ENCODE results near the gene C2orf42.
"Not testable (repeated sequence)": the region's sequence is repeated elsewhere in the genome, so short reads cannot be mapped to it uniquely, and the experiment has no call there.

Gene C2orf42

DNA sequence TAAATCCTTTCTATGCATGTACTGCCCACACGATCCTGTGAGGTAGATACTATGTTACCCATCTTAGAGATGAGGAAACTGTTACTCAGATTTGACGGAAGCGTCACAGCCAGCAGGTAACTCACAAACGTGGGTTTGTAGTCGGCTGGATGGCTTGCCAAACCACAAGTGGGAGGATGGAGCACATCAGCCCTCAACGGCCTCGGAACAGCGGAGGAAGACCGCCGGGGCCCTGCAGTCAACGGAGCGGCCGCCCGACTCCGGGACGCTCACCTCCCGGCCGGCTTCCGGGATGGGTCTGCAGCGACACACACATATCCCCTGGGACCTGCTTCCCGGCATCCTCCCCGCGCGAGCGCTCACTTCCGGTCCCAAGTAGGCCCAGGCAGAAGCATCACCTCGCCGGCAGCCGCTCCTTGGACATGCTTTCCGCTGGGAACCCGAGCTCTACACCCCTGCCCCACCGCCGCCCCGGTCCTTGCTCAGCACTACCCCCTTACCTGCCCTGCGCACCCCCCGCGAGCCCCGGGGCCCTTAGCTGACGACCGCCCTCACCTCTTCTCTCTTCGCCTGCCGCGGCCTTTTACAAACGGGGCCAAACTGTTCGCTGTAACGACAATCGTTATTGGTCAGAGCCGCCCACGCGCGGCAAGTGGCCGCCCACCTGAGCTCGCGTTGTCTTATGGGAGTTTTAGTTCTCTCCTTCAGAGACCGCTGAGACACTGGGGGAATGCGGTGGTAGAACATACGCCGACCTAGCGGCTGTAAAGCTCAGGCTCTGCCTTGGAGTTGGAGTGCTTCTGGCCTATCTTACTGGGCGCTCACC is at the start of gene C2orf42:
Gene C2orf42 (minus strand): TSS at position 602 of the 826 bp plus-strand sequence. CDS start 9,034 bp downstream, outside the sequence.
- DNase-seq = peak; percentile 99

DNA sequence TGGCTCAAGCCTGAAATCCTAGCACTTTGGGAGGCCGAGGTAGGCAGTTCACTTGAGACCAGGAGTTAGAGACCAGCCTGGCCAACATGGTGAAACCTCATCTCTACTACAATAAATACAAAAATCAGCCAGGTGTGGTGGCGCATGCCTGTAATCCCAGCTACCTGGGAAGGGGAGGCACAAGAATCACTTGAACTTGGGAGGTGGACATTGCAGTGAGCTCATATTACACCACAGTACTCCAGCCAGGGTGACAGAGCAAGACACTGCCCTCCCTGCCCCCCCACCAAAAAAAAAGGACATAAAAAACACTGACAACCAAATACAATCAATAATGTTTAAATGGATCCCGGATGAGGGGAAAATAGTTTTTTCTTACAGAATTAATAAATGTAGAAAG is 49.8 kb upstream of the C2orf42 start:
- no peak for DNase-seq

DNA sequence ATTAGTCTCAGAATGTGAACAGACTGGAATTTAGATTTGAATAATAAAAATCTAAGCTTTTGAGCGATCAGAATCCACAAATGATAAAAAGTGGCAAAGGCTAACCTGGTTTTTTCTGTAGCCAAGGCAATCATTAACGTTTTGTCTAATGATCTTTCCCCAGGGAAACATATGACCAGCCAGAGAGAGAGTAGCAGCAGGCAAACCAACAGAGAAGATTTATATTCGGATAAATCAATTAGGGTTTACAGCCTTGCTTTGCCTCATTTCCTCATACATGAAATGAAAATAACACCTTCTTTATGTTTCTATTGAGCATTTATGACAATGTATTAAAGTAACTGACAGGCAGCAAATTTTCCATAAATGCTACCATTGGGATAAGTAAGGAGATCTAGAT is 43.1 kb upstream of the C2orf42 start:
- DNase-seq = no peak

DNA sequence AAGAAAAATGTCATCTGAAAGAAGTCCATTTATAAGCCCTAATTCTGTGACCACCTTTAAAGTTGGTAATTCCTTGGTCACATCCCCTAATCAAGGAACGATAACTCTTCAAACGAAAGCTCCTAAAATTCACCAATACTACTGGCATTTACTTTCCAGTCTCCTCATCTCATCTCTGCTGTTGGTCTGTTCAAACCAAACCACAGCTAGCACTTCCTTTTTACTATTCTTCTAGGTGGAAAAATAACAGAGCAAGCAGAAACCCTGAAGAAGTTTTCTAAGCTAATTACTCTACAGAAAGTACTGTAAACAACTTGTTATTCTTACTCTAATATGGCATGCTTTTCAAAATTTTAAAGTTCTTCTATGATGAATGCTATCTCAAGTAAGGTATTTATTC is 36.0 kb upstream of the C2orf42 start:
- DNase-seq = no peak

DNA sequence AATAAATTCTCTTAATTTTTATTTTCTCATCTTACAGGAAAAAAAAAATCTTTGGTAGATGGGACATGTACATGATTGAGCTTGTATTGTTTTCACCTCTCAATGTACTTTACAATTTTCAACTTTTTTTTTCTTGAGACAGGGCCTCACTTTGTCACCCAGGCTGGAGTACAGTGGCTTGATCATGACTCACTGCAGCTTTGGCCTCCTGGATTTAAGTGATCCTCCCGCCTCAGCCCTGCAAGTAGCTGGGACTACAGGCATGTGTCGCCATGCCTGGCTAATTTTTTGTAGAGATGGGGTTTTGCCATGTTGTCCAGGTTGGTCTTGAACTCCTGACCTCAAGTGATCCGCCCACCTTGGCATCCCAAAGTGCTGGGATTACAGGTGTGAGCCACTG is 32.5 kb upstream of the C2orf42 start:
- not testable (repeated sequence) for DNase-seq

DNA sequence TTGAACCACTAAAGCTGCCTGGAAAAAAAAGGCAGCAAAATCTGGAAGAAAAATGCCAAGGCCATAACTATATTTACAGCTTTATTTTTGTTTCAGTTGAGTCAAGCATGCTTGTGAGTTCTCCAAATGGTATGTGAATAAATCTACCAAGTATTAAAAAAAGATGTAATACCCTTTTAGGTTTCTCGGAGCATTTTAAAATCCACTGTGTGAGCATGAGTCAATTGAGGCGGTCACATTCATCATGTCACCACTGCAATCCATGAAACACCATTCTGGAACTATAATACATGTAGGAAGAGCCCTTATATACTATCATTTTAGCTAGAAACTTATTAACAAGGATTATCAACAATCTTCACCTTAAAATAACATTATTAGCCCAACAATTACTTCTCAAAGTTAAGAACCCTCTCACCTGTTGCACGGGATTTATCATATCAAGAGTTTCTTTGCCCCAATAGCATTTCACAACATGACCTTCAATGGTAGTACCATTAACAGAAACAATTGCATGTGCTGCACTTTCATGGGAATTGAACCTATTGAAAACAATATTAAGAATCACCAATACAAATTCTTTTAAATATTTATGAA is 24.2 kb upstream of the C2orf42 start:
- DNase-seq = no peak

DNA sequence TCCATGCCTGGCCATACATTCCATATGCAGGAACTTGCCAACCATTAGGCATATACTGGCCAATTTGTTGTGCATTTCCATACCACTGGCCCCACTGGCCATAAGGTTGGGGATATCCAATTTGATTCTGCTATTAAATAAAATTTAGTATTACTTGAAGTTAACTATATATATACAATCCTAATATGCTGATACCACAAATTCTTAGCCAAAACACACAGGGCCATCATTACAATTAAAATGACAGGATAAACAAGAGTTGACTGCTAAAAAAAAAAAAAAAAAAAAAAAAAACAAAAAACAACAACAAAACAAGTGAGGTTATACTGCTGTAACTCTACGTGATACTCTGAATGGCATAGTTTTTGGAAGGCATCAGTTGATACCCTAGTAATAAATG is 23.5 kb upstream of the C2orf42 start:
- no peak for DNase-seq

DNA sequence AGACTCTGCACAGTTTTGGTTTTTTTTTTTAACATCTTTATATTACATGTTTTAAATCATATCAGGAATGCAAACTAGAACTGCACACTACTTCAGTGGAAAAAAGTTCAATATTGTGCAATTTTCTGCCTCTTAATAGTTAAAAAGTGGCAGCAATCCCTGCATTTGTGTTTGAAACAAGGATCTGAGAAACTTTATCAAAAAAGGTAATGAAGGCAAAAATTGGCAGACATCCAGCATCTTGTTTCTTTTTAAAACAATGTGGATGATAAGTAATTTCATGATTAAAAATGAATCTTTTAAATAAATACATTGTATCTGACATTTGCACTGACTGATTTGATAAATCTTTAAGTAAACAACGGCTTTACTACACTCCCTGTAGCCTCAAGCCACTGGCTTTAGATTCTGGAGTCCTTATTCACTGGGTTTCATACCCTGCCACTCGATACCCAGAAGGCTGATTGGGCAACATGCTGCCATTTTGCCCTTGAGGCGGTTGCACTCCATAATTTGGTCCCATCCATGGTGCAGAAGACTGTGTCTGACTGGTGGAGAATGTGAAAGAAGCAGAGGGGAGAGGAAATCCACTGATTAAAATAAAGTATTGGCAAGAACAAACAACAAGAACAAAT is 21.6 kb upstream of the C2orf42 start:
- no peak for DNase-seq

DNA sequence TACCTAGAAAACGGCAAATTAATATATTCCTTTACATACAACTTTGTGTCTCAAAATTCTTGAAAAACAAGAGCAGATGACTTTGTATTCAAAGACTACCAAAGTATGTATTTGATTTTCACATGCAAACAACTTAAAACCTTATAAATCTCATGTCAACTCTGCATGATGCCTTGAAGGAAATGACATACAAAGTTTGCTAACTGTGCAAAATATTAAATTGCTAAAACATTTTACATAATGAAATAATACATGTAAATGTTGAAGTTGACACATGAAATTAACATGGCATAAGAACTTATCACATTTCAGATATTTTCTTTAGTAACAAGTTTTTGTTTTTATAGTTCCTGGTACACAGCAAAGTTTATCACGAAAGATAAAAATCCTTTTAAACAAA is 20.8 kb upstream of the C2orf42 start:
- no peak for DNase-seq

DNA sequence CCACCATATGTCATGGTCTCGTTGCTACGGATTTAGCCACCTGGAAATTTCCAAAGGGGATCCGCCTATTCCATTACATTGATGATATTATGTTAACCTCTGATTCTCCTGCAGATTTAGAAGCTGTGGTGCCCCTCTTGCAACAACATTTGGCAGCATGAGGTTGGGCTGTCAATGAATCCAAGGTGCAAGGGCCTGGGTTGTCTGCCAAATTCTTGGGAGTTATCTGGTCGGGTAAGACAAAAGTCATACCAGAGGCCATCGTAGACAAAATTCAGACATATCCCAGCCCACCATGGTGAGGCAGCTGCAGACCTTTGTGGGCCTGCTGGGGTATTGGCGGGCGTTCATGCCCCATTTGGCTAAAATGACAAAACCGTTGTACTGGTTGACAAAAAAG is 13.6 kb upstream of the C2orf42 start:
- no peak for DNase-seq

DNA sequence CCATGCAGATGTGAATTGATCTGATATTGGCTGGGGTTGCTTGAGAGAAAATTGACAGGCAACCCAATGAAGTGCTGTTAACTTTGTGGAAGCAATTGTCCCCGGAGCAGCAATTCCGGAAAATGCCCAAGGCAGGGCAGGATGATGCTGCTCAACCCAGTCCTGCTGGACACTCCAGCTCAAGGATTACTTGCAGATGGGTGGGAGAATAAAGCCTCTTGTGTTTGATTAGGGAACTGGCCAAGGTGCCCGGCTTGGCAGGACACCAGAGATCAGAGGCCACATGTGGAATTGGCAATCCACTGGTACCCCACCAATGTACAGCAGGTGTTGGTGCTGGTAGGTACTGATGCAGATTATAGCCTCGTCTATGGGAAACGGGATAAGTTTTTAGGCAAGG is 12.3 kb upstream of the C2orf42 start:
- no peak for DNase-seq

DNA sequence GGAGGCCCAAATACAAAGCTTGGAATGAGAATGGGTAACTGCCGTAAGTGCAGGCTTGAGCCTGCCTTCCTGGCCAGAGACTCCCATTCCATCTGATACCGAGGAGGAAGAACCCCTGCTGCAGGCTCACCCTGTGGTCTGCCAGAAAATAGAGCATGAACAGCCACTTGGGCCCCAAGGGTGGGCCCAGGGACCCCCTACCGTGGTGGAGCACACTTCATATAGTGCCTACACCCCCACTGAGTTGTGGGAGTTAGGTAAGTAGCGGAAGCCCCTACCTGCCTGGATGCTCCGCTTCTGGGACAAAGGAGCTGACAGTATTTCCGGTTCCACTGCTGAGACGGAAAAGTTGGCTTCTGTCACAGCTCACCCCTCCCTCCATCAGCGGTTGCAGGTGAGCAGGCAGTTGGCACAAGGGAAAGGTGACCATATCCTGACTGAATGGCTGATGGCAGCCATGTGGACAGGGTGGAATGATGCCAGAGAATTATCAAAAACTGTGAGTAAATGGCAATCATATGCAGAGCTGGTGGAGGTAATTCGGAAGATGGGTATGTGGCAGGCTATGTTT is 11.5 kb upstream of the C2orf42 start:
- DNase-seq = no peak

DNA sequence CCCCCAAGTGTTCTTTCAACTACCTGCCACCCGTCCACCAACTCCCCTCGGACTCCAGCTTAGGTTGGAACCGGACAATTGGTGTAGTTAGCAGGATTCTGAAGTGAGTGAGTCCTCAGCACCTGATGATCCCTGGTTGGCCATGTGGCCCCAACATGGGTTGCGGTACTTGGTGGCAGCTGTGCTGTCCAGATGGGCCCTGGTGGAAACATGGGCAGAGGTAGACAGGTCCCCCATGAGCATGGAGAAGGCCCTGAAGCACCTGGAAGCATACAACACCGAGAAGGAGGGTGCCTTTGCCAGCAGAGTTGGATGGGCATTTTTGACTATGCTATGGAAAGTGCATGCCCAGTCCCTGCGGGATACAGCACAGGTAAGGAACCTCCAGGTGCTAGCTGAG is 11.0 kb upstream of the C2orf42 start:
- no peak for DNase-seq

DNA sequence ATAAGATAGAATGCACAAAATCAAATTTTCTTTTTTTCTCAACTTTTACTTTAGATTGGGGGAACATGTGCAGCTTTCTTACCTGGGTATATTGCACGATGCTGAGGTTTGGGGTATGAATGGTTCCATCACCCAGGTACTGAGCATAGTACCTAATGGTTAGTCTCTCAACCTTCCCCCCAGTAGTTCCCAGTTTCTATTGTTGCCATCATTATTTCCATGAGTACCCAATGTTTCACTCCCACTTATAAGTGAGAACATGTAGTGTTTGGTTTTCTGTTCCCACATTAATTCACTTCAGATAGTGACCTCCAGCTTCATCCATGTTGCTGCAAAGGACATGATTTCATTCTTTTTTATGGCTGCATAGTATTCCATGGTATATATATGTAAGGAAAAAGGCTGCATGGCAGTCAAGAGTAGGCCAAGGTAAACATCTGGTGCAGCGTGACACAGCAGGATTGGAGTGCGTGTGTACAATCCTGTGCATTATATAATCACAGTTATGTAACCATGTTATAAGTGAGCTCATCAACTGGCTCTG is 10.5 kb upstream of the C2orf42 start:
- DNase-seq = no peak

DNA sequence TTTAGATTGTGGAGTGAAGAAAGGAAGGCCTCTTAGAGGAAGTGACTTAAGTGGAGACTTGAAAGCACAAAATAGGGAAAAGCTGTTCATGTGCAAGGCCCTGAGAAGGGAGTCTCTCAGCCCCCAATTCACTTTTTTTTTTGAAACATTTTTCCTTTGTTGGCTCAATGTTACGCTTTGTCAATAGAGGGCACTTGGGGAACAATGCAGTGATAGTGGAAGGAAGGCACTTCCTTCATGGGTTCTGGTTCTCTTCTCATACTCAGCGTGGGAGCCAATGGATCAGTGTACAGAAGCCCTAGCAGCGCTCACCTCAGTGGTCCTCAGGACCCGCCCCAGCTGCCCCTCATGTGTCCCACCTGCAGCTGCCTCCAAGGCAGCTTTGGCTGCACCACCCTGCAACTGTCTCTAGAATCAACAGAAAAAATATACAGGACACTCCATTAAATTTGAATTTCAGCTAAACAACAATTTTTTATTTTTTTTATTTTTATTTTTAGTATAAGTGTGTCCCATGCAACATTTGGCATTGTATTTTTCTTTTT is 8.6 kb upstream of the C2orf42 start:
- DNase-seq = no peak

DNA sequence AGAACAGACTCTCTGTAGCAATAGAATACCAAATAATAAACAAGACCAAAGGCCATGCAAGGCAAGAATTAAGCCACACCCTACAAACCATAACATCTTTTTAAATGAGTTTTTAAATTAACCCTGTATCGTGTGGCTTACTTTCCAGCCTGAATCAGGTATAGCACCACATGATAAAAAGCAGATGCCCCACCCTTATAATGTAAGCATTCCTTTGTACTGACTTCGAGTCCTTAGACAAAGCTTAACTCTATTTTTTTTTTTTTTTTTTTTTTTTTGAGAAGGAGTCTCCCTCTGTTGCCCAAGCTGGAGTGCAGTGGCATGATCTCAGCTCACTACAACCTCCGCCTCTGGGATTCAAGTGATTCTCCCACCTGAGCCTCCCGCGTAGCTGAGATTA is 1.7 kb upstream of the C2orf42 start:
- DNase-seq = no peak

DNA sequence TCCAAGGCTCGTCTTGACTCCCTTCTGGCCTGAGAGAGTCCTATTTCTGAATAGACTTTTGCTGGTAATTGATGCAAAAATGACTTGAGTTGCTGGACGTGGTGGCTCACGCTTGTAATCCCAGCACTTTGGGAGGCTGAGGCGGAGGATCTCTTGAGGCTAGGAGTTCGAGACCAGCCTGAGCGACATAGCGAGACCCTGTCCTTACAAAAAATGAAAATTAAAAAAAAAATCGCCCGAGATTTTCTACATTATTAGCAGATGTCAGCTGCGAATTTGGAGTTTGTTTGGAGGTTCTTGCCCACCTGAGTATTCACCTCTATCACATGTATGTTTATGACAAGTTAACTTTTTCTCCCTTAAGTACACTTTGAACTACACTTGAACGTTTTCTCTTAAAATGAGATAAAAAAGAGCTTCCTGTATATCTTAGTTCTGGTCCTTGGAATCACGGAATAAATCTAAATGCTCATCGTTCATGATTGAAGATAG is 471 bp upstream of the C2orf42 start:
- DNase-seq = no peak

DNA sequence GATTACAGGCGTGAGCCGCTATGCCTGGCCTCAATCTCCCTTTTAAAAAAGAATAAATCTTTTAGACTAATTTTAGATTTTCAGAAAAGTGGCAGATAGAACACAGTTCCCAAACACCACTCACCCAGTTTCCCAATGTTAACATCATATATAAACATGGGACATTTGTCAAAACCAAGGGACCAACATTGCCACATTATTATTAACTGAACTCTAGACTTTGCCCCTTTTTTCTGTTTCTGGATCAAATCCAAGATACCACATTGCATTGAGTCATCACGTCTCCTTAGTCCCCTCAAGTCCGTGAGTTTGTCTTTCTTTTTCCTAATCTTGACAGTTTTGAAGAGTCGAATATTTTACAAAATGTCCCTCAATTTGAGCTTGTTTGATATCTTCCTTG is 2.4 kb downstream of the C2orf42 start:
- DNase-seq = no peak

DNA sequence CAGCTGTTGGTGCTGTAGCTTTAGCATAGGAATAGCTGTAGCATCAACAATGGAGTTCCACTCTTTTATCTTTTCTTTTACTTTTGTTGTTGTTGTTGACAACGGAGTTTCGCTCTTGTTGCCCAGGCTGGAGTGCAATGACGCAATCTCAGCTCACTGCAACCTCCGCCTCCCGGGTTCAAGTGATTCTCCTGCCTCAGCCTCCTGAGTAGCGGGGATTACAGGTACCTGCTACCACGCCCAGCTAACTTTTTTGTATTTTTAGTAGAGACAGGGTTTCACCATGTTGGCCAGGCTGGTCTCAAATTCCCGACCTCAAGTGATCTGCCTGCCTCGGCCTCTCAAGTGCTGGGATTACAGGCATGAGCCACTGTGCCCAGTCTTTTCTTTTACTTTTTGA is 3.6 kb downstream of the C2orf42 start:
- not testable (repeated sequence) for DNase-seq

DNA sequence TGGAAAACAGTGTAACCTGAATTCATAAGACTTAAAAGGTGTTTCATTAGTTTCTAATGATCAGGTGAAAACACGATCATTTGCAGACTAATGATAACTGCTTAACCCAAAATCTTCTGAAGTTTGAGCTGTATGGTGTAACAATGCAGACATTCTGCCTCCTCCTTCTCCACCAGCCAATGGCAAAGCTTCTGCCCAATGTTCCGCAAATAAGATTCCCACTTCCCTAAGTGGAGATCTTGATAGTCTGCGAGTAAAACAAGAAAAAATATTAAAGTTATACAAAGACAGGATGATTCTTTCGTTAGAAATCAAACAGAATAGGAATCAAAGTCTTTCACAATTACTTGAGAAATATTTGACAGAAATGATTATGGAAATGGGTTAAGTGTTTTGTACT is 8.1 kb downstream of the C2orf42 start:
- DNase-seq = peak; percentile 10

DNA sequence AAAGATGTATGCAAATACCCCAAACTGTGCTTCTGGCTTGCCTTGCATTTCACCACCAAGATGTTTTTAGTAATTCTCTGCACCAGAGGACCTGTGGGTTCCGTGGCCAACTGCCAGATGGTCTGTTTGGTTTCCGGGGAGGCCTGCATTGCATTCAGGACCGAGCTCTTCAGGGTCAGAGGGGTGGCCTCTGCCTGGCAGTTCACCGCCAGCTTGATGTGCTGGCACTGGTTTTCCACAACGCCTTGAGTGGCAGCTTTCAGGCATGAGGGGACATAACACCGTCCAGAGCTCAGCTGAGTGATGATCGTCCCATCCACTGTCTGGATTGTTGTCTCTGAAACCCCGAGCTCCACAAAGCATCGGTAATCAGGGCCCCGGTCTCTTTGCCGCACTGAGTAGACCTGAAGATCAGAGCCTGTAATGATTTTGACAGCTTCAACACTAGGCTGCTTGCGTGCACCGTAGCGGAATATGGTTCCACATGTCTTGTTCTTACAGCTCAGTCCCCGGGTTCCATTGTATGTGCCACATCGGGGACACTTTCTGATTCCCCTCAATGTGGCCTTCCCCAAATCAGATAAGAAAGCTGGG is 9.4 kb downstream of the C2orf42 start:
- no peak for DNase-seq

DNA sequence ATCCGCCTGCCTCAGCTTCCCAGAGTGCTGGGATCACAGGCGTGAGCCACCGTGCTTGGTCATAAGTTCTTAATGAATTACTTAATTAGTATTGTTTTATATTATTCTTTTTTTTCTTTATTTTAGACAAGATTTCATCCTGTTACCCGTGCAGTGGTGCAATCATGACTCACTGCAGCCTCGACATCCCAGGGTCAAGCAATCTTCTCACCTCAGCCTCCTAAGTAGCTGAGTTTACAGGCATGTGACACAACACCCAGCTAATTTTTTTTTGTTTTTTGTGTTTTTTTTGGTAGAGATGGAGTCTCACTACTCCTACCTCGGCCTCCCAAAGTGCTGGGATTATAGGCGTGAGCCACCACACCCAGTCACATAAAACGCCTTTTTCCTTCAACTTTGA is 17.3 kb downstream of the C2orf42 start:
- no peak for DNase-seq
